Uterus (tissue), 4 donors: Measurements from ENCODE around the gene EXOC2. TPM values are rescaled to one million over a fixed set of nuclear protein-coding genes. Genes with fewer than 3 reads are reported as not detected.

Experiments used
- DNase-seq, 2 donors: peaks; one replicate each; pipeline ENCODE4 v3.0.0-alpha.2; 2019 to 2020
- H3K27ac ChIP-seq, 2 donors: fragments of 200-600 bp; sonication (generic); 1 replicate in 1 of 2; 2 replicates in 1 of 2; pipeline ENCODE4 v1.5.1; 2016 to 2018
- H3K27me3 ChIP-seq, 2 donors: fragments of 200-600 bp; sonication (generic); one replicate each; pipeline ENCODE4 v1.5.1; 2018 to 2019; ENCODE audit warnings: control low read depth in 1 of 2
- H3K36me3 ChIP-seq, 2 donors: fragments of 200-600 bp; sonication (generic); one replicate each; pipeline ENCODE4 v1.5.1; 2019; ENCODE audit warnings: control low read depth in 1 of 2
- H3K4me1 ChIP-seq, 2 donors: fragments of 200-600 bp; sonication (generic); one replicate each; pipeline ENCODE4 v1.5.1; 2018 to 2019; ENCODE audit warnings: control low read depth in 1 of 2
- H3K4me3 ChIP-seq, 2 donors: fragments of 200-600 bp; sonication (generic); 1 replicate in 1 of 2; 2 replicates in 1 of 2; pipeline ENCODE4 v1.5.1; 2018 to 2019; ENCODE audit warnings: mild to moderate bottlenecking in 1 of 2
- H3K9me3 ChIP-seq, 2 donors: fragments of 200-600 bp; sonication (generic); one replicate each; pipeline ENCODE4 v1.5.1; 2019; ENCODE audit warnings: control low read depth in 1 of 2
- CTCF ChIP-seq, 4 experiments: fragments of 200-600 bp in 2 of 4; fragments of 450-650 bp in 2 of 4; sonication (generic) in 2 of 4; IDR thresholded peaks; one replicate each; pipeline ENCODE4 v1.5.1; 2016 to 2019; ENCODE audit warnings: antibody characterized with exemption in 4 of 4, mild to moderate bottlenecking in 2 of 4, moderate library complexity in 1 of 4
- POLR2A ChIP-seq, 2 donors: fragments of 450-650 bp; IDR thresholded peaks; one replicate each; pipeline ENCODE4 v1.6.1; 2016; ENCODE audit warnings: antibody characterized with exemption in 2 of 2, mild to moderate bottlenecking in 1 of 2, moderate library complexity in 1 of 2
- intact Hi-C: fragments of 100-400 bp; cut with DNase I; formaldehyde crosslinking; loops from one replicate; pipeline ENCODE4 v1.15.1; 2023; ENCODE audit warnings: low total_unique reads
- total RNA-seq, 4 donors: library from RNA; depleted of rRNA in 3 of 4; stranded (reverse); fragments of >200 nt in 3 of 4; gene quantifications; one replicate each; pipeline versions ENCODE4 v1.1.0 to v1.2.4, GENCODE V29; 2014 to 2023
- donor health status: DM: yes; HTN: yes; CAD: no.

The EXOC2 gene
- total RNA-seq, 4 donors from 2014 or later, result 12.3 to 27.0 (median 22.9) TPM

- no peak overlapping the region for H3K4me3 ChIP-seq
- intact Hi-C loops, result no loop called here
- H3K36me3 ChIP-seq, result no peaks in the 10 kb centered on the region
- H3K4me1 ChIP-seq, result no peaks in the 10 kb centered on the region
- TF ChIP-seq POLR2A (IDR thresholded peaks at IDR 0.05) (no peak), CTCF (IDR thresholded peaks at IDR 0.05) (no peak)
- no peak for DNase-seq
- H3K9me3 ChIP-seq, result no peaks in the 10 kb centered on the region
- no peak overlapping the region for H3K27ac ChIP-seq
- H3K27me3 ChIP-seq, result no peaks in the 10 kb centered on the region
These were observed 247.1 kb downstream of the EXOC2 start for GRCh38 chr6:445571-446417.

GRCh38 chr6:444653-445275, 248.2 kb downstream of the EXOC2 start:
- no peaks in the 10 kb centered on the region for H3K27me3 ChIP-seq
- TF ChIP-seq POLR2A (IDR thresholded peaks at IDR 0.05) (no peak), CTCF (IDR thresholded peaks at IDR 0.05) (no peak)
- no peaks in the 10 kb centered on the region for H3K36me3 ChIP-seq
- DNase-seq, result no peak
- intact Hi-C loops, result no loop called here
- H3K4me1 ChIP-seq, result no peaks in the 10 kb centered on the region
- no peak overlapping the region for H3K27ac ChIP-seq
- no peaks in the 10 kb centered on the region for H3K9me3 ChIP-seq
- no peak overlapping the region for H3K4me3 ChIP-seq

- no peaks in the 10 kb centered on the region for H3K27me3 ChIP-seq
- no peaks in the 10 kb centered on the region for H3K36me3 ChIP-seq
- DNase-seq, result no peak
- no peak for TF ChIP-seq POLR2A (IDR thresholded peaks at IDR 0.05)
- TF ChIP-seq CTCF (IDR thresholded peaks at IDR 0.05), result no peak
- intact Hi-C loops, result no loop called here
- no peak overlapping the region for H3K27ac ChIP-seq
- H3K4me1 ChIP-seq, result no peaks in the 10 kb centered on the region
- H3K9me3 ChIP-seq, result no peaks in the 10 kb centered on the region
- H3K4me3 ChIP-seq, result no peak overlapping the region
These were observed 249.2 kb downstream of the EXOC2 start for GRCh38 chr6:443621-444159.

- Histone ChIP-seq H3K27me3 (no peaks in the 10 kb centered on the region), H3K36me3 (no peaks in the 10 kb centered on the region), H3K4me3 (no peak overlapping the region), H3K9me3 (no peaks in the 10 kb centered on the region), H3K4me1 (no peaks in the 10 kb centered on the region), H3K27ac (no peak overlapping the region)
- TF ChIP-seq POLR2A (IDR thresholded peaks at IDR 0.05), result no peak
- no peak for TF ChIP-seq CTCF (IDR thresholded peaks at IDR 0.05)
- intact Hi-C loops, result no loop called here
- no peak for DNase-seq
These were observed 251.6 kb downstream of the EXOC2 start for GRCh38 chr6:441126-441920.
